WTC11 (cell line): Measurements from ENCODE around the gene LAMC3. TPM values are rescaled to one million over a fixed set of nuclear protein-coding genes. Genes with fewer than 3 reads are reported as not detected.

Source experiments
- ATAC-seq: fragments of 200-7000 bp; cut with Tn5 transposase; 2 replicates; pipeline ENCODE4 v1.10.0; 2021; ENCODE audit warnings: mild to moderate bottlenecking, moderate library complexity
- CTCF ChIA-PET: fragments of 300-600 bp; sonication (Branson Sonifier 250); formaldehyde crosslinking; loops from one replicate; lab custom pipeline; 2021; ENCODE audit warnings: antibody characterized with exemption; lab: Charles Lee
- POLR2A ChIA-PET: fragments of 350-600 bp; sonication (Branson Sonifier 250); formaldehyde crosslinking; loops from one replicate; lab custom pipeline; 2021; ENCODE audit warnings: antibody characterized with exemption; lab: Charles Lee
- DNase-seq: peaks from one replicate; pipeline ENCODE4 v3.0.0; 2021; ENCODE audit warnings: low spot score
- H3K27ac Mint-ChIP-seq: 2 replicates; pipeline ENCODE4 v1.8.0; 2021; ENCODE audit warnings: mixed read lengths
- H3K27me3 Mint-ChIP-seq: 2 replicates; pipeline ENCODE4 v1.8.0; 2021; ENCODE audit warnings: low read depth, mild to moderate bottlenecking, moderate library complexity, mixed read lengths
- H3K36me3 Mint-ChIP-seq: 2 replicates; pipeline ENCODE4 v1.8.0; 2021; ENCODE audit warnings: mixed read lengths
- H3K4me1 Mint-ChIP-seq: 2 replicates; pipeline ENCODE4 v1.8.0; 2022; ENCODE audit warnings: mixed read lengths
- H3K4me3 Mint-ChIP-seq: 2 replicates; pipeline ENCODE4 v1.8.0; 2021; ENCODE audit warnings: mild to moderate bottlenecking, moderate library complexity, mixed read lengths
- H3K9me3 Mint-ChIP-seq: 2 replicates; pipeline ENCODE4 v1.8.0; 2021; ENCODE audit warnings: mixed read lengths
- ARID4B ChIP-seq: sonication (generic); formaldehyde crosslinking; IDR thresholded peaks from 2 replicates; pipeline ENCODE4 v1.8.0; 2023; ENCODE audit warnings: missing genetic modification reagents, mild to moderate bottlenecking, borderline replicate concordance
- ELF4 ChIP-seq: sonication (generic); formaldehyde crosslinking; IDR thresholded peaks from 2 replicates; pipeline ENCODE4 v1.8.1; 2022; ENCODE audit warnings: low read depth, mild to moderate bottlenecking, moderate library complexity, missing genetic modification reagents
- ERG ChIP-seq: fragments of 250-450 bp; sonication (Bioruptor Pico); IDR thresholded peaks from 2 replicates; pipeline ENCODE4 v1.8.0; 2021; ENCODE audit warnings: mild to moderate bottlenecking
- HMGA2 ChIP-seq: fragments of 250-450 bp; sonication (Bioruptor Pico); IDR thresholded peaks from 2 replicates; pipeline ENCODE4 v1.4.0; 2021; ENCODE audit warnings: mild to moderate bottlenecking, moderate library complexity
- IRF2 ChIP-seq: sonication (generic); formaldehyde crosslinking; IDR thresholded peaks from 2 replicates; pipeline ENCODE4 v1.8.0; 2022; ENCODE audit warnings: low read depth, missing genetic modification reagents, borderline replicate concordance
- JAZF1 ChIP-seq: fragments of 250-450 bp; sonication (Bioruptor Pico); IDR thresholded peaks from 2 replicates; pipeline ENCODE4 v1.9.0; 2021; ENCODE audit warnings: moderate library complexity, mild to moderate bottlenecking, inconsistent platforms
- RORB ChIP-seq: fragments of 250-450 bp; sonication (Bioruptor Pico); IDR thresholded peaks from 2 replicates; pipeline ENCODE4 v1.9.0; 2021; ENCODE audit warnings: mild to moderate bottlenecking
- TCF7 ChIP-seq: sonication (generic); formaldehyde crosslinking; IDR thresholded peaks from 2 replicates; pipeline ENCODE4 v1.8.0; 2022; ENCODE audit warnings: mild to moderate bottlenecking, low read depth, missing genetic modification reagents, moderate library complexity
- USF2 ChIP-seq: sonication (generic); formaldehyde crosslinking; IDR thresholded peaks from 2 replicates; pipeline ENCODE4 v1.8.1; 2023; ENCODE audit warnings: mild to moderate bottlenecking, missing genetic modification reagents, moderate library complexity
- total RNA-seq: library from RNA; stranded (reverse); gene quantifications from 3 replicates; pipeline ENCODE4 v1.2.3, GENCODE V29; 2021
- TF ChIP-seq, protein P1 (sequence below): fragments of 250-450 bp; sonication (Bioruptor Pico); IDR thresholded peaks from 2 replicates; pipeline ENCODE4 v1.9.0; 2021; ENCODE audit warnings: moderate library complexity, mild to moderate bottlenecking, inconsistent platforms, borderline replicate concordance
- TF ChIP-seq, protein P2 (sequence below): sonication (generic); formaldehyde crosslinking; IDR thresholded peaks from 2 replicates; pipeline ENCODE4 v1.8.1; 2023; ENCODE audit warnings: mild to moderate bottlenecking, missing genetic modification reagents, borderline replicate concordance
- TF ChIP-seq, protein P3 (sequence below): sonication (generic); formaldehyde crosslinking; conservative IDR thresholded peaks from 2 replicates; pipeline ENCODE4 v1.8.1; 2022; ENCODE audit warnings: mild to moderate bottlenecking, missing genetic modification reagents
- TF ChIP-seq, protein P4 (sequence below): sonication (generic); formaldehyde crosslinking; IDR thresholded peaks from 2 replicates; pipeline ENCODE4 v1.8.1; 2022; ENCODE audit warnings: mild to moderate bottlenecking, moderate library complexity, missing genetic modification reagents
- TF ChIP-seq, protein P5 (sequence below): sonication (generic); formaldehyde crosslinking; IDR thresholded peaks from 2 replicates; pipeline ENCODE4 v1.8.0; 2022; ENCODE audit warnings: missing genetic modification reagents

The LAMC3 gene
- total RNA-seq, 1 experiment from 2014 or later = 50.9 TPM

DNA sequence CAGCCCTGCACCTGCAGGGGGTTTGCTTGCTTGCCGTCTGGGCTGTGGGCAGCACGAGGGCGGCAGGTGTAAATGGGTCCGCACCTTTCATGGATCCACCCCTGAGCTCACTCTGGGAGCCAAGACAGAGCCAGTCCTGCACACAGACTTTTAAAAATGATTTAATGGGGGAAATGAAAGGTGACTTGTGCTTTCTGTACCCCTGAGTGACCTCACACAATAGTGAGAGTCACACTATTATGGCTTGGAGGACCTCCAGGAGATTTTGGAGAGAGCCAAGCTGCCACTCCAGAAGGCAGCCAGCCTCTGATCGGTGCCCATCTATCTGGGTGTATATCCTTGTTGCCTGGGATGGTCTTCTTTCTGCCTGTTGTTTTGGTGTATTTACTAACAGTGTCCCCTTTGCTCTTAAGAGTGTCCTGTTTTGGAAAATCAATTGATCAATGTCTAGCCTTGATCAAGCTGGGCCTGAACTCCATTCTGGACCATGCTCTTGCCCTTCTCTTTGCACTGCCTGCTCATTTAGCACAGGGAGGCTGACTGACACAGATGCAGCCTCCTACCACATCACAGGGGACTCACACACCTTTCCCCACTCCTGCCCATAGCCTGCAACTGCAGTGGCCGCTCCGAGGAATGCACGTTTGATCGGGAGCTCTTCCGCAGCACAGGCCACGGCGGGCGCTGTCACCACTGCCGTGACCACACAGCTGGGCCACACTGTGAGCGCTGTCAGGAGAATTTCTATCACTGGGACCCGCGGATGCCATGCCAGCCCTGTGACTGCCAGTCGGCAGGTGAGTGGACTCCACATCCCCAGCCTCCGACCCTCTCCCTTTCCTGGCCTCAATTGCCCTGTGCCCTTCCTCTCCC, 29.5 kb downstream of the LAMC3 start:
- ATAC-seq = no peak
- no peak for DNase-seq
- H3K4me1 Mint-ChIP-seq = no peaks in the 10 kb centered on the region
- TF ChIP-seq, protein P1, sequence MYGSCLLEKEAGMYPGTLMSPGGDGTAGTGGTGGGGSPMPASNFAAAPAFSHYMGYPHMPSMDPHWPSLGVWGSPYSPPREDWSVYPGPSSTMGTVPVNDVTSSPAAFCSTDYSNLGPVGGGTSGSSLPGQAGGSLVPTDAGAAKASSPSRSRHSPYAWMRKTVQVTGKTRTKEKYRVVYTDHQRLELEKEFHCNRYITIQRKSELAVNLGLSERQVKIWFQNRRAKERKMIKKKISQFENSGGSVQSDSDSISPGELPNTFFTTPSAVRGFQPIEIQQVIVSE (CRISPR knock-in tag) = no peak
- TF ChIP-seq ERG (CRISPR knock-in tag) (no peak), ELF4 (CRISPR knock-in tag) (no peak), IRF2 (no peak), ARID4B (CRISPR knock-in tag) (no peak), TCF7 (no peak), RORB (CRISPR knock-in tag) (no peak)
- H3K27me3 Mint-ChIP-seq = no peaks in the 10 kb centered on the region
- POLR2A ChIA-PET = no interaction called here
- CTCF ChIA-PET = interaction anchor here (1.3 to 3.8 kb wide), 2 partner anchors 8 to 40 kb away, joined by 5 to 33 read pairs (median 6); no protein-coding TSS in a partner anchor
- 0 out of 2 replicates have a peak, but pooled peaks cover 7% of the 10 kb centered on the region for H3K36me3 Mint-ChIP-seq
- H3K27ac Mint-ChIP-seq = no peak overlapping the region
- H3K4me3 Mint-ChIP-seq = no peak overlapping the region
- no peaks in the 10 kb centered on the region for H3K9me3 Mint-ChIP-seq

DNA sequence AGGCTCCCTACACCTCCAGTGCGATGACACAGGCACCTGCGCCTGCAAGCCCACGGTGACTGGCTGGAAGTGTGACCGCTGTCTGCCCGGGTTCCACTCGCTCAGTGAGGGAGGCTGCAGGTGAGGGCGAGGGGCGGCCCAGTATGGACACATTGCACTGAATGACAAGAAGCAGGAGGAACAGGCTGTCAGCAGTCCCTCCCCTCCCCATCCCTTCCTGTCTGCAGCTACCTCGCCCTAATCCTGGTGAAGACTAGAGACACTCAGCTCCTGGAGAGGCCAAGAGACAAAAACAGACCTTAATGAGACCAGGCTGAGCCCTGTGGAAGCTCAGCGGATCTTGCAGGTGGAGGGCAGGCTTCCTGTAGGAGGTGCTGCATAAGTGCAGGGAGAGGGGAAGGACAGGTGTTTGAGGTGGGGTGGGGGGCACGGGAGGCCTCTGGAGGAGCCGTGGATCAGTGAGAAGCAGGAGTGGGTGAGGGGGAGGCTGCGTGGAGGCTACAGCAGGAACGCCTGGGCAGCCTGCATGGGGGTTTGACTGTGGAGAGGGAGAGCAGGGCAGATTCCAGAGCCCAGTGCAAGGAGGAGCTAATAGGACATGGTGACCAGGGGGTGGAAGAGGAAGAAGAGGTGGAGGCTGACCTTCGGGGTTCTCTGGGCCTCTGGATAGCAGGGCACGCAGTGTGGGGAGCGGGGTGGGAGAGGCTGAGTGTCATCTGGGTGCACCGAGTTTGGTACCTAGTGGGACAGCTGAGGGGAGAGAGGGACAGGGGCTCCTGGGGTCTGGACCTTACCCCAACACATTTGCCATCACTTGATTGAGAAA, 30.4 kb downstream of the LAMC3 start:
- CTCF ChIA-PET = interaction anchor here (2.1 to 3.8 kb wide), 2 partner anchors 7 to 41 kb away, joined by 6 to 33 read pairs; no protein-coding TSS in a partner anchor
- POLR2A ChIA-PET = no interaction called here
- Mint-ChIP-seq H3K4me3 (no peak overlapping the region), H3K4me1 (no peaks in the 10 kb centered on the region), H3K27me3 (no peaks in the 10 kb centered on the region), H3K27ac (peak overlapping the region; percentile 32; the same call in 1 of the 2 replicates), H3K36me3 (0 out of 2 replicates have a peak, but pooled peaks cover 7% of the 10 kb centered on the region), H3K9me3 (no peaks in the 10 kb centered on the region)
- DNase-seq (no peak), ATAC-seq (no peak)
- TF ChIP-seq JAZF1 (CRISPR knock-in tag) (no peak), USF2 (CRISPR knock-in tag) (no peak), HMGA2 (no peak)
- TF ChIP-seq, protein P2, sequence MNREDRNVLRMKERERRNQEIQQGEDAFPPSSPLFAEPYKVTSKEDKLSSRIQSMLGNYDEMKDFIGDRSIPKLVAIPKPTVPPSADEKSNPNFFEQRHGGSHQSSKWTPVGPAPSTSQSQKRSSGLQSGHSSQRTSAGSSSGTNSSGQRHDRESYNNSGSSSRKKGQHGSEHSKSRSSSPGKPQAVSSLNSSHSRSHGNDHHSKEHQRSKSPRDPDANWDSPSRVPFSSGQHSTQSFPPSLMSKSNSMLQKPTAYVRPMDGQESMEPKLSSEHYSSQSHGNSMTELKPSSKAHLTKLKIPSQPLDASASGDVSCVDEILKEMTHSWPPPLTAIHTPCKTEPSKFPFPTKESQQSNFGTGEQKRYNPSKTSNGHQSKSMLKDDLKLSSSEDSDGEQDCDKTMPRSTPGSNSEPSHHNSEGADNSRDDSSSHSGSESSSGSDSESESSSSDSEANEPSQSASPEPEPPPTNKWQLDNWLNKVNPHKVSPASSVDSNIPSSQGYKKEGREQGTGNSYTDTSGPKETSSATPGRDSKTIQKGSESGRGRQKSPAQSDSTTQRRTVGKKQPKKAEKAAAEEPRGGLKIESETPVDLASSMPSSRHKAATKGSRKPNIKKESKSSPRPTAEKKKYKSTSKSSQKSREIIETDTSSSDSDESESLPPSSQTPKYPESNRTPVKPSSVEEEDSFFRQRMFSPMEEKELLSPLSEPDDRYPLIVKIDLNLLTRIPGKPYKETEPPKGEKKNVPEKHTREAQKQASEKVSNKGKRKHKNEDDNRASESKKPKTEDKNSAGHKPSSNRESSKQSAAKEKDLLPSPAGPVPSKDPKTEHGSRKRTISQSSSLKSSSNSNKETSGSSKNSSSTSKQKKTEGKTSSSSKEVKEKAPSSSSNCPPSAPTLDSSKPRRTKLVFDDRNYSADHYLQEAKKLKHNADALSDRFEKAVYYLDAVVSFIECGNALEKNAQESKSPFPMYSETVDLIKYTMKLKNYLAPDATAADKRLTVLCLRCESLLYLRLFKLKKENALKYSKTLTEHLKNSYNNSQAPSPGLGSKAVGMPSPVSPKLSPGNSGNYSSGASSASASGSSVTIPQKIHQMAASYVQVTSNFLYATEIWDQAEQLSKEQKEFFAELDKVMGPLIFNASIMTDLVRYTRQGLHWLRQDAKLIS (CRISPR knock-in tag) = no peak
- TF ChIP-seq, protein P3, sequence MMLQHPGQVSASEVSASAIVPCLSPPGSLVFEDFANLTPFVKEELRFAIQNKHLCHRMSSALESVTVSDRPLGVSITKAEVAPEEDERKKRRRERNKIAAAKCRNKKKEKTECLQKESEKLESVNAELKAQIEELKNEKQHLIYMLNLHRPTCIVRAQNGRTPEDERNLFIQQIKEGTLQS = no peak
- TF ChIP-seq, protein P4, sequence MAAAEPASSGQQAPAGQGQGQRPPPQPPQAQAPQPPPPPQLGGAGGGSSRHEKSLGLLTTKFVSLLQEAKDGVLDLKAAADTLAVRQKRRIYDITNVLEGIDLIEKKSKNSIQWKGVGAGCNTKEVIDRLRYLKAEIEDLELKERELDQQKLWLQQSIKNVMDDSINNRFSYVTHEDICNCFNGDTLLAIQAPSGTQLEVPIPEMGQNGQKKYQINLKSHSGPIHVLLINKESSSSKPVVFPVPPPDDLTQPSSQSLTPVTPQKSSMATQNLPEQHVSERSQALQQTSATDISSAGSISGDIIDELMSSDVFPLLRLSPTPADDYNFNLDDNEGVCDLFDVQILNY (CRISPR knock-in tag) = no peak
- TF ChIP-seq, protein P5, sequence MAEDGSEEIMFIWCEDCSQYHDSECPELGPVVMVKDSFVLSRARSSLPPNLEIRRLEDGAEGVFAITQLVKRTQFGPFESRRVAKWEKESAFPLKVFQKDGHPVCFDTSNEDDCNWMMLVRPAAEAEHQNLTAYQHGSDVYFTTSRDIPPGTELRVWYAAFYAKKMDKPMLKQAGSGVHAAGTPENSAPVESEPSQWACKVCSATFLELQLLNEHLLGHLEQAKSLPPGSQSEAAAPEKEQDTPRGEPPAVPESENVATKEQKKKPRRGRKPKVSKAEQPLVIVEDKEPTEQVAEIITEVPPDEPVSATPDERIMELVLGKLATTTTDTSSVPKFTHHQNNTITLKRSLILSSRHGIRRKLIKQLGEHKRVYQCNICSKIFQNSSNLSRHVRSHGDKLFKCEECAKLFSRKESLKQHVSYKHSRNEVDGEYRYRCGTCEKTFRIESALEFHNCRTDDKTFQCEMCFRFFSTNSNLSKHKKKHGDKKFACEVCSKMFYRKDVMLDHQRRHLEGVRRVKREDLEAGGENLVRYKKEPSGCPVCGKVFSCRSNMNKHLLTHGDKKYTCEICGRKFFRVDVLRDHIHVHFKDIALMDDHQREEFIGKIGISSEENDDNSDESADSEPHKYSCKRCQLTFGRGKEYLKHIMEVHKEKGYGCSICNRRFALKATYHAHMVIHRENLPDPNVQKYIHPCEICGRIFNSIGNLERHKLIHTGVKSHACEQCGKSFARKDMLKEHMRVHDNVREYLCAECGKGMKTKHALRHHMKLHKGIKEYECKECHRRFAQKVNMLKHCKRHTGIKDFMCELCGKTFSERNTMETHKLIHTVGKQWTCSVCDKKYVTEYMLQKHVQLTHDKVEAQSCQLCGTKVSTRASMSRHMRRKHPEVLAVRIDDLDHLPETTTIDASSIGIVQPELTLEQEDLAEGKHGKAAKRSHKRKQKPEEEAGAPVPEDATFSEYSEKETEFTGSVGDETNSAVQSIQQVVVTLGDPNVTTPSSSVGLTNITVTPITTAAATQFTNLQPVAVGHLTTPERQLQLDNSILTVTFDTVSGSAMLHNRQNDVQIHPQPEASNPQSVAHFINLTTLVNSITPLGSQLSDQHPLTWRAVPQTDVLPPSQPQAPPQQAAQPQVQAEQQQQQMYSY (CRISPR knock-in tag) = no peak
